GM12891 (cell line): ENCODE data around the gene APBA2.

Source experiments
- DNase-seq: peaks from one replicate; pipeline ENCODE4 v3.0.0; 2011; ENCODE audit warnings: low spot score; ENCODE audit not compliant: insufficient read length
- FAIRE-seq: peaks from 2 replicates; lab custom pipeline; 2011; peaks lifted over from hg19 to GRCh38; lab: Jason Lieb, UNC
- PAX5 ChIP-seq: IDR thresholded peaks from 2 replicates; pipeline ENCODE4 v1.6.1; 2011; ENCODE audit warnings: low read length, moderate library complexity, mild to moderate bottlenecking; ENCODE audit not compliant: insufficient read depth, severe bottlenecking
- POLR2A ChIP-seq: IDR thresholded peaks from 2 replicates; pipeline ENCODE4 v1.6.1; 2011; ENCODE audit warnings: low read depth, low read length, control low read depth
- POLR2AphosphoS5 ChIP-seq: IDR thresholded peaks from 2 replicates; pipeline ENCODE4 v1.6.1; 2011; ENCODE audit warnings: low read depth, low read length, control low read depth
- POU2F2 ChIP-seq: IDR thresholded peaks from 2 replicates; pipeline ENCODE4 v1.6.1; 2011; ENCODE audit warnings: low read depth, mild to moderate bottlenecking, control low read depth, low read length, moderate library complexity
- SPI1 ChIP-seq: IDR thresholded peaks from 2 replicates; pipeline ENCODE4 v1.6.1; 2011; ENCODE audit warnings: low read depth, low read length, control low read depth
- TAF1 ChIP-seq: IDR thresholded peaks from 2 replicates; pipeline ENCODE4 v1.6.1; 2011; ENCODE audit warnings: low read depth, low read length, control low read depth

The APBA2 gene

GRCh38 chr15:28957606-28958498 is 72.1 kb downstream of the APBA2 start:
- DNase-seq: no peak
- no peak for FAIRE-seq
- no peak for TF ChIP-seq TAF1
- no peak for TF ChIP-seq POU2F2
- no peak for TF ChIP-seq POLR2A
- no peak for TF ChIP-seq POLR2AphosphoS5
- TF ChIP-seq PAX5: no peak
- TF ChIP-seq SPI1: no peak

- no peak for TF ChIP-seq POU2F2
- FAIRE-seq (no peak), DNase-seq (no peak)
Measured at GRCh38 chr15:28959326-28959725, 73.6 kb downstream of the APBA2 start.

- FAIRE-seq (no peak), DNase-seq (no peak)
- TF ChIP-seq POU2F2 (no peak), SPI1 (no peak), PAX5 (no peak), POLR2AphosphoS5 (no peak), TAF1 (no peak), POLR2A (no peak)
Measured at GRCh38 chr15:28960979-28961378, 75.2 kb downstream of the APBA2 start.

GRCh38 chr15:28961391-28961790 is 75.6 kb downstream of the APBA2 start:
- no peak for FAIRE-seq
- no peak for TF ChIP-seq POLR2A
- TF ChIP-seq PAX5: no peak
- TF ChIP-seq SPI1: no peak
- TF ChIP-seq TAF1: no peak
- TF ChIP-seq POLR2AphosphoS5: no peak
- TF ChIP-seq POU2F2: no peak
- no peak for DNase-seq

- FAIRE-seq: no peak
- TF ChIP-seq POLR2AphosphoS5: no peak
- TF ChIP-seq TAF1: no peak
- TF ChIP-seq POU2F2: no peak
- no peak for TF ChIP-seq PAX5
- TF ChIP-seq SPI1: no peak
- TF ChIP-seq POLR2A: no peak
- no peak for DNase-seq
Measured at GRCh38 chr15:28962851-28963710, 77.3 kb downstream of the APBA2 start.

GRCh38 chr15:28963711-28964081 is 77.9 kb downstream of the APBA2 start:
- no peak for DNase-seq
- FAIRE-seq: no peak
- TF ChIP-seq POLR2A (no peak), SPI1 (no peak), TAF1 (no peak), POLR2AphosphoS5 (no peak), PAX5 (no peak), POU2F2 (no peak)

GRCh38 chr15:28964098-28964497 is 78.3 kb downstream of the APBA2 start:
- TF ChIP-seq POLR2A (no peak), SPI1 (no peak), POU2F2 (no peak), PAX5 (no peak), POLR2AphosphoS5 (no peak), TAF1 (no peak)
- FAIRE-seq: no peak

GRCh38 chr15:28967066-28967465 is 81.3 kb downstream of the APBA2 start:
- FAIRE-seq (no peak), DNase-seq (no peak)
- no peak for TF ChIP-seq POLR2AphosphoS5
- no peak for TF ChIP-seq PAX5
- no peak for TF ChIP-seq TAF1
- no peak for TF ChIP-seq POU2F2
- TF ChIP-seq POLR2A: no peak

More at GRCh38 chr15:28964098-28964497, 78.3 kb downstream of the APBA2 start:
- no peak for DNase-seq

GRCh38 chr15:28967990-28968389 is 82.2 kb downstream of the APBA2 start:
- no peak for FAIRE-seq
- no peak for DNase-seq
- TF ChIP-seq POLR2AphosphoS5 (no peak), PAX5 (no peak), TAF1 (no peak), POLR2A (no peak), POU2F2 (no peak), SPI1 (no peak)
